DMS 273 (cell line): Measurements from ENCODE around the gene RAE1.

Source experiments
- DNase-seq: peaks from one replicate; lab custom pipeline; 2025; ENCODE audit not compliant: unreplicated experiment; lab: John Stamatoyannopoulos, UW

RAE1 gene

GRCh38 chr20:57398901-57399535 is 48.0 kb downstream of the RAE1 start:
- no peak for DNase-seq

- no peak for DNase-seq
These were observed 48.6 kb downstream of the RAE1 start for GRCh38 chr20:57399587-57400155.

GRCh38 chr20:57400231-57400701 is 49.2 kb downstream of the RAE1 start:
- no peak for DNase-seq

GRCh38 chr20:57400821-57401564 is 49.9 kb downstream of the RAE1 start:
- no peak for DNase-seq

- DNase-seq: no peak
These were observed 50.5 kb downstream of the RAE1 start for GRCh38 chr20:57401565-57401918.

GRCh38 chr20:57402206-57403125 is 51.4 kb downstream of the RAE1 start:
- no peak for DNase-seq

- DNase-seq: no peak
These were observed 52.2 kb downstream of the RAE1 start for GRCh38 chr20:57403216-57403615.

- DNase-seq: no peak
These were observed 53.0 kb downstream of the RAE1 start for GRCh38 chr20:57404006-57404405.

- DNase-seq: no peak
These were observed 53.5 kb downstream of the RAE1 start for GRCh38 chr20:57404419-57405072.

GRCh38 chr20:57405236-57406016 is 54.4 kb downstream of the RAE1 start:
- DNase-seq: no peak

GRCh38 chr20:57407541-57407956 is 56.5 kb downstream of the RAE1 start:
- no peak for DNase-seq

GRCh38 chr20:57408131-57408530 is 57.1 kb downstream of the RAE1 start:
- DNase-seq: peak; percentile 46

- no peak for DNase-seq
These were observed 57.6 kb downstream of the RAE1 start for GRCh38 chr20:57408536-57409233.

GRCh38 chr20:57409316-57409671 is 58.2 kb downstream of the RAE1 start:
- DNase-seq: no peak

- DNase-seq: no peak
These were observed 58.8 kb downstream of the RAE1 start for GRCh38 chr20:57409672-57410397.

- no peak for DNase-seq
These were observed 59.4 kb downstream of the RAE1 start for GRCh38 chr20:57410398-57410920.

- no peak for DNase-seq
These were observed 59.9 kb downstream of the RAE1 start for GRCh38 chr20:57410924-57411323.
